HG03108 (cell line): ENCODE measurements around the gene CCDC183.
"Not testable (repeated sequence)": the region's sequence is repeated elsewhere in the genome, so short reads cannot be mapped to it uniquely, and the experiment has no call there.

Experiments used
- ATAC-seq: cut with Tn5 transposase; IDR thresholded peaks from one replicate; pipeline ENCODE4 v1.9.1; 2021; ENCODE audit warnings: moderate library complexity; ENCODE audit not compliant: unreplicated experiment

Gene CCDC183

DNA sequence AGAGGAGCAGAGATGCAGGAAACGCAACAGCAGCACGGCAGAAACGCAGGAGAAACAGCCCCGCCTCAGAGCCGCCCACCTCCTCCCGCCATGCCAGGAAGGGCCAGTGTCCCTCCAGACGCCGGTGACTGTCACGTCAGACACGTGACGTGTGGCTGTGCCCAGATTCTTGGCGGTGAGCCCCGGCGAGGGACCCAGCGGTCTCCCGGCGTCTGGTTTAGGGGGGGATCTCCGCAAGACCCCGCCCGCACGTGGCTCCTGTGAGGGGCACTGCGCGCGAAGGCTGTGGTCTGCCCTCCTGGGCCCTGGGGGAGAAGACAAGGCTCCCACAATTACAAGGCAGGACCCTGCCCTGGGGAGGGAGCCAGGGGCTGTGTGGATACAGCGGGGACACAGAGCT, 35.7 kb upstream of the CCDC183 start:
- no peak for ATAC-seq

DNA sequence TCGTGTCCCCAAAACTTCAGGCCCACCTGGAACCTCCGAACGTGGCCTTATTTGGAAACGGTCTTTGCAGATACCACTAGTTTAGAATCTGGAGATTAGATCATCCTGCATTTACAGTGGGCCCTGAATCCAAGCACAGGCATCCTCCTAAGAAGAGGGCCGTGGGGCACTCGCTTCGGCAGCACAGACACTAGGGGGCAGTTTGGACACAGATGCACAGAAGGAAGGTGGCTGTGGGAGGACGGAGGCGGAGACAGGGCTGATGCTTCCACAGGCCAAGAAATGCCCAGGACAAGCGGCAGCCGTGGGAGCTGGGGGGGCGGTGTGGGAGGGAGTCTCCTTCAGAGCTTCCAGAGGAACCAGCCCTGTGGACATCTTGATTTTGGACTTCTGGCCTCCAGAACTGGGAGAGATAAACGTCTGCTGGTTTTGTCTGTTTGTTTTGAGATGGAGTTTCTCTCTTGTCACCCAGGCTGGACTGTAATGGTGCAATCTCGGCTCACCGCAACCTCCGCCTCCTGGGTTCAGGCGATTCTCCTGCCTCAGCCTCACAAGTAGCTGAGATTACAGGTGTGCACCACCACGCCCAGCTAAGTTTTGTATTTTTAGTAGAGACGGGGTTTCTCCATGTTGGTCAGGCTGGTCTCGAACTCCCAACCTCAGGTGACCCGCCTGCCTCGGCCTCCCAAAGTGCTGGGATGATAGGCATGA, 35.1 kb upstream of the CCDC183 start:
- not testable (repeated sequence) for ATAC-seq

DNA sequence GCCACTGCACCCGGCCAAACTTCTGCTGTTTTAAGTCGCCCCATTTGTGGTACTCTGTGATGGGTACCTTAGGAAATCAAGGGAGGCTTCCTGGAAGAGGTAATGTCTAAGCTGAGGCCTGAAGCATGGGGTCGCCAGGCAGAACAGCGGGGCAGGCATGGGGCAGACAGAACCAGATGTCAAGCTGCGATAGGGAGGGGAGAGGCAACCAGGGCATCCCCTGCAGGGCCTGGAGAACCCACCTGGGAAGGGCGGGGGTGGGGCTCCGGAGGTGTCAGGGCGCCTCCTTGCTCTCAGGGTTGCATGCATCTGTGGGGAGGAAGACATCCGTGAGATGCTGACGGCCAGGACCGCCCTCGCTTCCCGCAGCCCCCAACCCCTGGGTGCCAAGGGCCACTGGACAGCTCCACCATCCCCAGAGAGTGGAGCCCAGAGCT, 34.6 kb upstream of the CCDC183 start:
- no peak for ATAC-seq

DNA sequence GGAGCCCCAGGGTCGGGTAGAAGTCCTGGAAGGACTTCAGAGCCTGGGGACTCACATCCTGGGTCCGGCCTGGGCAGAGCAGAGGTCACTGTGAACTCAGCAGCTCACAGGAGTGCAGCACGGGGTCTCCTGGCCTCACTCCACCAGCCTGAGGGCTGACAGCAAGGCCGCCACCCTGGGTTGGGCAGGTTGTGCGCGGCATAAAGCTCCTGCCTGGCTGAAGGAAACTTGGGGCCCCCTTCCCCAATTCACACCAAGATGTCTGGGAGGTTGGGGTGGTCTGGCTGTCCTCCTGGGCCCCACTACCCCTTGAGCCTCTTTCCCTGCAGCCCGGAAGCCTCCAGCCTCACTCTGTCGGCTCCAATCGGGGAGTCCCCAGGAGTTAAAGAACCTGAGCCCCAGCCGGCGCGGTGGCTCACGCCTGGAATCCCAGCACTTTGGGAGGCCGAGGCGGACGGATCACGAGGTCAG, 33.9 kb upstream of the CCDC183 start:
- no peak for ATAC-seq

DNA sequence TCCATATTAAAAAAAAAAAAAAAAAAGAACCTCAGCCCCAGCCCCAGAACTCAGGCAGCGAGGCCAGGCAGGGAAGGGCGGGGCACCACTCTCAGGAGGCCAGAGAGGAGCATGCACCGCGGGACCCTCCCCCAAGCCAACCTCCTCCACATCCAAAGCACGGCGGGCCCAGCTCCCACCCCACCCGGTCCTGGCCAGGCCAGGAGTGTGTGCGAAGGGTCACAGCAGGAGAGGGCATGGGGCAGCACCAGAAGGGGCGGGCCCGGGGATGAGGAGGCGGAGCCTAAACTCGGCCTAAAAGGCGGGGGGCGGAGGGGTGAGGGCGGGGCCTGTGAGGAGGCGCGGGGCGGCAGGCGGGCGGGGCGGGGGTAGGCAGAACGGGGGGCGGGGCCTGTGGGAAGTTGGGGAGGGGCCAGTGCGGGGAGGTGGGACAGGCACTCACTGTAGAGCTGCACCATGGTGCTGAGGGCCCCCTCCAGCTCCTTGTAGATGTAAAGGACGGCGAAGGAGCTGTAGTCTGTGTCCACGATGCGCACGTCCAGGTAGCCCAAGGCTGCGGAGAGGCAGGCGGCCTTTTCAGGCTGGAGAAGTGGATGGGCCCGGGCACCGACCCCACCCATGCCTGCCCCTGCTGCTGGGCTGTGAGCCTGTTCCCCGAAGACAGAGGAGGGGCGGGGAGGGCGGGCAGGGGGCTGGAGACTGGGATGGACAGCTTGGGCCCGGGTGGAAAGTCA, 33.1 kb upstream of the CCDC183 start:
- no peak for ATAC-seq

DNA sequence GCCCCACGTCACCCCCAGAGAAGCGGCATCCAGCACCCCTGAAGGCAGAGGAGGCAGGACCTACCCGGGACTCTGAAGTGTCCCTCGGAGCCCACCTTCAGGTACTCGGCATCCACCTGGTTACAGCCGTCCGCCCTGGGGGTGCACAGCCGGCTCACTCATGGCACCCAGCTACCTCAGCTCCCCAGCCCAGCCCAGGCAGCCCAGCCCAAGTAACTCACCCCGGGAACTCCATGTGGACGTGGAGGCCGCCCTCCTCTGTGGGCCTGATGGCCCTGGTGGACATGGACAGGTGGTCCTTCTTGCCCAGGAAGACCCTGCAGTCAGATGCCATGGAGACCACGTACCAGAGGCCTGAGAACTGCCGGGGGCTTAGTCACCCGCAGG, 32.5 kb upstream of the CCDC183 start:
- no peak for ATAC-seq

DNA sequence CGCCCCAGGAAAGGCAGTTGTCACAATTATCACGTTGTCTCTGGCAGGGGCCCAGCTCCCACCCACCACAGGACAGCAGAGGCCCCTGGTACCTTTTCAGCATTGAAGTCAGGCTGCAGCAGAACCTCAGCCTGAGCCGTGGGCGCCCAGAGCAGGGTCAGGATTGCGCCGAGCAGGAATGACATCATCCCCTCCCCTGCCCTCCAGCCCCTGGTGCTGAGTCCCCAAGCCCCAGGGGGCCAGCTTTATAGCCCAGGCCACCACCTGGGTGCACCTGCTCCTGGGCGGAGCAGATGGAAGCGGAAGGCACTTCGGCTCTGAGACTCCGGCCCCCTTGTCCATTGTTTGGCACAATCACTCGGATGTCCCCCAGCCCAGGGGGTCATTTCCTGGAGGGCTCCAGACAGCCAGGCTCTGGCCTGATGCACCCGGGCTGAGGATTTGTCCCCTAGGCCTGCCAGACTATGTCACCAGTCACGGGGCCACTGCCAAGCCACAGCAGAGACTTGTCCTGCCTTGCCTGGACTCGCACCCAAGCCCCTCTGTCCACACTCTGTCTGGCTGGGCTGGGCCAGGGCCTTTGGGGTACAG, 31.7 kb upstream of the CCDC183 start, which contains the start of gene LCN15:
Gene LCN15, minus strand, starts transcription at position 218 of the 591 bp plus-strand sequence. Its CDS starts 30 bp downstream, at position 188.
- no peak for ATAC-seq

DNA sequence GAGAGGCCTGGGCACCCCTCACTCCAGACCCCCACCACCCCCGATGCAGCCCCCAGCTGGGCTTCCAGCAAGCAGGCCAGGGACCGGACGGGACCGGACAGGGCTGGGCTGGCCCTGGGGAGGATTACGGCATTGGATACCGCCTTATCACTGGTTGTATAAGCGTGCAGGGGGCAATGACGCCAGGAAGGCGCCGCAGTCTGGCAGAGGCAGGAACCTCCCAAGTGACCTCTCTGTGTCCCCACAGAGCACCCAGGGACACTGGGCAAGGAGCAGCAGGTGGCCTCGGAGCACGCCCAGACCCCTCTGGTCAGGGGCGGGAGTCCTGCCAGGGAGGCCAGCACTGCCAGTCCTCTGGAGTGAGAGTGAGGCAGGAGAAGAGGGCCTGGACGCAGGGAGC, 31.1 kb upstream of the CCDC183 start:
- no peak for ATAC-seq

DNA sequence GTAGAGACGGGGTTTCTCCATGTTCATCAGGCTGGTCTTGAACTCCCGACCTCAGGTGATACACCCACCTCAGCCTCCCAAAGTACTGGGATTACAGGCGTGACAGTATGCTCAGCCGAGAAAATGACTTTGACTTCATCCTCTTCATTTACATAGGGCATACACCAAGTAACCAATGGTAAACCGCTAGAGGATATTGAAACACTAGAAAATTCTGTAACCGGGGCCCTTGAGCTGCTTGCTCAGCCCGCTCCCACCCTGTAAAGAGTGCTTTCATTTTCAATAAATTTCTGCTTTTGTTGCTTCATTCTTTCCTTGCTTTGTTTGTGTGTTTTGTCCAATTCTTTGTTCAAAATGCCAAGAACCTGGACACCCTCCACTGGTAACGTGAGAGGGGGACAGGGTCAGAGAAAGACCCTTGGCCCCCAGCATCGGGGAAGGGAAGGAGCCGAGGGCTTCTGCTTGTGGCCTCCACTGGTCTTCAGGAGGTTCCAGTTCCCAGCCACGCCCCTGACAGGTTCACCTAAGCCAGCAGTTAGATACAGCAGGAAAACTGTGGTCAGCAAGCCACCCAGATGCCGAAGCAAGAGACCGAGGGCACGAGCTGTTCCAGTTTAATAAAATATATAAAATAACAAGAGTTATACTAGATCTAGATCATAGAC, 30.3 kb upstream of the CCDC183 start:
- peak; percentile 50 for ATAC-seq

DNA sequence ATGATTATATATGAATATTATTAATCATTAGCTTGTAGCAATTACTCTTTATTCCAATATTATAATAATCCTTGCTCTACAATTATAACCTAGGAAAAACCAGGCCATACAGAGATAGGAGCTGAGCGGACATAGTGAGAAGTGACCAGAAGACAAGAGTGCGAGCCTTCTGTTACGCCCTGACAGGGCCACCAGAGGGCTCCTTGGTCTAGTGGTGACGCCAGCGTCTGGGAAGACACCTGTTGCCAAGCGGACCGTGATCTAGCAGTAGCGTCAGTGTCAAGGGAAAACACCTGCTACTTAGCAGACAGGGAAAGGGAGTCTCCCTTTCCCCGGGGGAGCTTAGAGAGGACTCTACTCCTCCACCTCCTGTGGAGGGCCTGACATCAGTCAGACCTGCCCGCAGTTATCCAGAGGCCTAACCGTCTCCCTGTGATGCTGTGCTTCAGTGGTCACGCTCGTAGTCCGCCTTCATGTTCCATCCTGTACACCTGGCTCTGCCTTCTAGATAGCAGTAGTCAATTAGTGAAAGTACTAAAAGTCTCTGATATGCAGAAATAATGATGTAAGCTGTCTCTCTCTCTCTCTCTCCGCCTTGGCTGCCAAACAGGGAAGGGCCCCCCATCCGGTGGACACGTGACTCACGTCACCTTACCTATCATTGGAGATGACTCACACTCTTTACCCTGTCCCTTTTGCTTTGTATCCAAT, 29.6 kb upstream of the CCDC183 start:
- ATAC-seq, result not testable (repeated sequence)

DNA sequence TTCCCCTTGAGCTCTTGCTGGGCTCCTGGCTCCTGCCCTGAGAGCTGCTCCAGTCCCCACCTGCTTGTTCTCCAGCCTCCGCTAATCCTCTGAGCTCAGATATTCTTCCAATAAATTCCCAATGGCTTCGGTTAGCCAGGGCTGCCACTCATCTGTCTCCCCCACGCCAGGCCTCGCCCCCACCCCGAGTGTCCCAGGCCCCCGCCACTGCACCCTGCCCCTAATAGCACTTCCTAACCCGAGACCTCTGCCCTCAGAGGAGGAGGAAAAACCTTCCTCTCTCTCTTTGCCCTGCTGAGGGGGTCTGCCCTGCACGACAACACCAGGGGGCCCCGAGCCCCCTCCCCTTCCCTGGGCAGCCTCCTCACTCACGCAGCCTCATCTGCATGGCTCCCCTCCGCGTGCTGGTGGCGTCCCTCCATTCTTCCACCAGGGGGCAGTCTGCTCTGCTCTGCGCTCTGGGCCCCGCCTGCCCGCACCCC, 26.4 kb upstream of the CCDC183 start:
- ATAC-seq, result no peak

DNA sequence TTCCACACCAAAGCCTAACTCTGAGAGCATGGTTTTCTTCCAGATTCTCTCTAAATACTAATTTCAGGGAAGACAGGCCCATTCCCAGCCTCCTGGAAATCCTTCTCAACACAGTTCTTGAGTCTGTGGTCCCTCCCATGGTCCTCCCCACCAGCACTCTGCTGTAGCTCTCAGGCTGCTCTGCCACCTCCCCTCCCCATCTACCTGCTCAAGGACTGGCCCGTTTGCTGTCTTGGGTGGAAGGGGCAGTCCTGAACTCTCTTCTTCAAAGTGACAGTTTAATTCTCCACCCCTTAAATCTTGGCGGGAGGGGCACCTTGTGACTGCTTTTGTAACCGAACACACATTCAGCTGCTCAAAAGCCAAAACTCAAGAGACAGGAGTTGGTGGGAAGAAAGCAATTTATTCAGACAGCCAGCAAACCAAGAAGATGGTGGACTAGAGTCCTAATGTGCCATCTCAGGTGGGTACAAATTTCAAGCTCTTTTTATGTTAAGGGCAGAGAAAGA, 24.2 kb upstream of the CCDC183 start:
- no peak for ATAC-seq

DNA sequence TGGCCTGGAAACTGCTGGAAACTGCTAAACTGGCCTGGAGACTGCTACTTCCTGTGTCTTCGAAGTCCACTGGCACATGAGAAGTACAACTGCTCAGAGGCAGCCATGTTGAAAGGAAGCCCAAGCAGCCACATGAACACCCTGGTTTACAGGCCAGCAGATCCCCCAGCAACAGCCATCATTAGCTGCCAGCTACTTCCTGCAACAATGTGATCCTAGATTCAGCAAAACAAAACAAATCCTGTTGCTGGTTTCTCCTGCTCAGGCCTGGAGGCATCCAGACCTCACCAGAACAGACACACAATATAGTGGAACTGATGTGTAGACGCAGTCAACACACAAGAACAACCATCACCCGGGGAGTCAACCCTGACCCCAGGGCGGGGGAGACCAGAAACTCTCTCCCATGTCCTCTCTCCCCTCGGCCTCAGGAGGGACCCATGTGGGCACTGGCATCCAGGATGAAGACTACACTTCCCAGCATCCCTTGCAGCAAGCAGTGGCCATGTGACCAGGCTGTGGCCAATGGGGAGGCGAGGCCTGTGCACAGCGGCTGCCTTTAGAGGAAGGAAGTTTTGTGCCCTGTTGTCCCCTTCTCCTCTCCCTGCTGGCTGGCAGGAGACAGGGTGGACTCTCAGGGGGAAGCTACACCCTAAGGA, 22.6 kb upstream of the CCDC183 start:
- no peak for ATAC-seq

DNA sequence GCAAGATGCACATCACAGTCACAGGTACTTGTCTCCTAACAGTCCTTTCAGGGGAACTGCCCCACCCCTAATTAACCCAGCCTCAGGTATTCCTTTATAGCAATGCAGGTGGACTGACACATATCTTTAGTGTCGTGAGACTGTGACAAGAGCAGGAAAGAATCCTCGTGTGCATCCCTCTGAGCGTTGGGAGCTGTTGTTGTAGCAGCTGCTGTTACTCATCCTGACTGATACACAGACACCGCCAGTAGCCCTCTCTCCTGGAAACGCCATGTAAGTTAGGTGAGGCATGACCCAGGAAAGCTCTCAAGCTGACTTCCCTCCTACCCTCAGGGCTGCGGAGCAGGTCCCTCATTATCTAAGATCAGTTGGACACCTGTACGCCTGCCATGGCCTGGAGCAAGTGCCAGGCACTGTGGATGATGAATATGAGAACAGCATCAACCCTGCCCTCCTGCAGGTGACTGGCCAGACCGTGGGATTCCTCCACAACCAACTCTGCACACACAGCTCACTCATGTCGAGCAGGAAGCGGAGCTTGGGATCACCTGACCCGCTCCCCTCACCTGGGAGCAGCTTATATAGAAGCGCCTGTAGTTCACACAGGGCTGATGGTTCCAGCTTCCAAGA, 21.6 kb upstream of the CCDC183 start:
- no peak for ATAC-seq

DNA sequence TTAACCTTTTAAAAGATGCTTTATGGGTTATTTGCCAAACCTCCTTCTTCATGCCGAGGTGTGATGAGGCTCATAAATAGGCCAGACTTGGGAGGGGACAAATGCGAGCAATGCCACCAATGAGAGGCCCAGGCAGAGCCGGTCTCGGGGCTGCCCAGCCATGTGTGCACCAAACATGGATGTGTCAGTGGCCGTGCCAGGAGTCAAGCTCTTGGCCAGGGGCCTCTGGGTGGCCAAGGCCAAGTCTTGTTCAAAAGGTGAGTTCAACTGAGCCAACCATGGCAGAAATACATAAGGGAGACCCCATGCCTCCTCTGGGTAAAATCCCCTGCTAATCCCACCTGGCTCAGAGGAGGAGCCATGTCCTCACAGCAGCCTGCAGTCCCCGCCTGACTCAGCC, 20.9 kb upstream of the CCDC183 start:
- no peak for ATAC-seq

DNA sequence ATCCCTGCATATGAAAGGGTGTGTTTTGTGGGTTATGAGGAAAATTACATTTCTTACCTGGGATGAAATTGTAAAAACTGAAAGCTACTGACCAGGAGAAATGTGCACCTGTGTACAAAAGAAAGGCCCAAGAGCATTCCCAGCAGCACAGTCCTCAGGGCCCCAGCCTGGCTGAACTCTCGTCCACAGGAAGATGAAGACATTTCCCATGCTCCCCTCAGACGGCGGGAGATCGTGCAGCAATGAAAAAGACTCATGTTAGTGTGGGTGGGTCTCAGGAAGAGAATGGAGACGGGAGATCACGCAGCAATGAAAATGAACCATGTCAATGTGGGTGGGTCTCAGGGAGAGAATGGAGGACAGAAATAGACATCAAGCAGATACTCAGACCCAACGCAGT, 19.2 kb upstream of the CCDC183 start:
- no peak for ATAC-seq

DNA sequence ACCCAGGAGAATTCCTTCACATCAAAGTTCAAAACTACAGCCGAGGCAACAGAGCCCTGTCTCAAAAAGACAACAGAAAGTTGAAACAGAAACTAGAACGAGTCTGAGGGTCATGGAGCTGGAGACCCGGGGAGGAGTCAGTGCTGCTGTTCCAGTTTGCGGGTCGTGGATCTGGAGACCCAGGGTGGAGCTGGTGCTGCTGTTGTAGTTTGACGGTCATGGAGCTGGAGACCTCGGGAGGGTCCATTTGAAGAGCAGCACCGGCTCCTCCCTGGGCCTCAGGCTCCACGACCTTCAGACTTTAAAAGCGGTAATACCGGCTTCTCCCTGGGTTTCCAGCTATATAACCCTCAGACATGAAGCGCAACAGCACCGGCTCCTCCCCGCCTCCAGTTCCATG, 18.8 kb upstream of the CCDC183 start:
- no peak for ATAC-seq

DNA sequence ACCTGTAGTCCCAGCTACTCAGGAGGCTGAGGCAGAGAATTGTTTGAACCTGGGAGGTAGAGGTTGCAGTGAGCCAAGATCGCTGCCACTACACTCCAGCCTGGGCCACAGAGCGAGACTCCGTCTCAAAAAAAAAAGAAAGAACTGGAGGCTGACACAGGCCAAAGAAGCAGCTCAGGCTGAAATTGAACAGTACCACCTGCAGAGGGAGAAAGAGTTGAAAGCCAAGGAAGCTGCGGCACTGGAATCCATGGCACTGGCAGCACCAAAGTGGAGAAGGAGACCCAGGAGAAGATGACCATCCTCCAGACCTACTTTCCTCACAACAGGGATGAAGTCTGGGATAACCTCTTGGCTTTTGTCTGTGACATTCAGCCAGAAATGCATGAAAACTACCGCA, 16.3 kb upstream of the CCDC183 start:
- no peak for ATAC-seq

DNA sequence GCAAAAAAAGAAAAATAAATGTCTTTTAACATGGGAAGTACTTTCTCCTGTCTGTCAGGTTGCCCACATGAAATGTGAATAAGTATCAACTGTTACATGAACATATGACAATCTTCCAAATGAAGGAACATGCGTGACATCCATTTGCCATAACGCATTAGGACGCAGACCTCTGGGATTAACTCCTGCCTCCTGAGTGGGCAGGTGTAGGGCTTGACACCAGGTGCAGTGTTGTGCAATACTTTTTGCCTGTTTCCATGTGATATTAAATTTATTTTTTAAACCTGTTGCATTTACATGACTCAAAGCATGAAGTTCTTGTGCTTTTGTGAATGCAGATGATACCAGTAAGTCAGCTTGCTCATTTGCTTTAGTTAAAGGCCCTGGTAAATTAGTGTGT, 13.7 kb upstream of the CCDC183 start:
- ATAC-seq, result no peak
